Measurements from ENCODE around the gene CEP295NL. TPM values are rescaled to one million over a fixed set of nuclear protein-coding genes. Genes with fewer than 3 reads are reported as not detected.
A peak's percentile ranks its signal among the peaks of the same experiment; 100 is the strongest.
"Not testable (repeated sequence)": the region's sequence is repeated elsewhere in the genome, so short reads cannot be mapped to it uniquely, and the experiment has no call there.

CEP295NL gene
- total and polyA plus RNA-seq, 11 donors = 0.23 to 3.3 (median 0.52) TPM

DNA sequence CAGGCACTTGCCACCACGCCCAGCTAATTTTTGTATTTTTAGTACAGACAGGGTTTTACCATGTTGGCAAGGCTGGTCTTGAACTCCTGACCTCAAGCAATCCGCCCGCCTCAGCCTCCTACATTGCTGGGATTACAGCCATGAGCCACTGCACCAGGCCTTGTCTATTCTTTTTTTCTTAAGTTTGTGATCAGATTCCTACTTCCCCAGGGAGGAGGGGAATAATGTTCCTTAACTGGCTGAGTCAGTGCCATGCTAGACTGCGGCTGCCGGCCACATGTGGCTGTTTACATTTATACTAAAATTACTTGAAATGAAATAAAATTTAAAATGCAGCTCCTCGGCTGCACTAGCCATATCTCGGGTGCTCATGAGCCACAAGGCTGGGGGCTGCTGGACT is 34.6 kb downstream of the CEP295NL start:
- H3K4me3 ChIP-seq = no peak overlapping the region
- no peak for TF ChIP-seq POLR2A (IDR thresholded peaks at IDR 0.05)
- TF ChIP-seq, protein P1, sequence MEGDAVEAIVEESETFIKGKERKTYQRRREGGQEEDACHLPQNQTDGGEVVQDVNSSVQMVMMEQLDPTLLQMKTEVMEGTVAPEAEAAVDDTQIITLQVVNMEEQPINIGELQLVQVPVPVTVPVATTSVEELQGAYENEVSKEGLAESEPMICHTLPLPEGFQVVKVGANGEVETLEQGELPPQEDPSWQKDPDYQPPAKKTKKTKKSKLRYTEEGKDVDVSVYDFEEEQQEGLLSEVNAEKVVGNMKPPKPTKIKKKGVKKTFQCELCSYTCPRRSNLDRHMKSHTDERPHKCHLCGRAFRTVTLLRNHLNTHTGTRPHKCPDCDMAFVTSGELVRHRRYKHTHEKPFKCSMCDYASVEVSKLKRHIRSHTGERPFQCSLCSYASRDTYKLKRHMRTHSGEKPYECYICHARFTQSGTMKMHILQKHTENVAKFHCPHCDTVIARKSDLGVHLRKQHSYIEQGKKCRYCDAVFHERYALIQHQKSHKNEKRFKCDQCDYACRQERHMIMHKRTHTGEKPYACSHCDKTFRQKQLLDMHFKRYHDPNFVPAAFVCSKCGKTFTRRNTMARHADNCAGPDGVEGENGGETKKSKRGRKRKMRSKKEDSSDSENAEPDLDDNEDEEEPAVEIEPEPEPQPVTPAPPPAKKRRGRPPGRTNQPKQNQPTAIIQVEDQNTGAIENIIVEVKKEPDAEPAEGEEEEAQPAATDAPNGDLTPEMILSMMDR (IDR thresholded peaks at IDR 0.05) = no peak
- H3K9me3 ChIP-seq = no peaks in the 10 kb centered on the region
- ATAC-seq (no peak), DNase-seq (no peak)
- H3K36me3 ChIP-seq = peaks cover 0 to 68% (median 51%) of the 10 kb centered on the region in 9 donors
- no peaks in the 10 kb centered on the region for H3K27me3 ChIP-seq
- intact Hi-C loops (cut with DNase I) = loop anchor here in 5 of 10 donors (5.0 to 10.0 kb wide), 3 partner anchors 54 to 526 kb away; partner anchors contain the start of gene TIMP2 (in 2 of the 5)
- WGBS, 4 donors = 82 to 94% (median 83%) methylated on average over 7 of the region's 7 CpGs
- H3K4me1 ChIP-seq = peaks cover 0 to 24% (median 11%) of the 10 kb centered on the region in 12 donors
- peak overlapping the region in 1 of 12 donors; percentile 4 for H3K27ac ChIP-seq

DNA sequence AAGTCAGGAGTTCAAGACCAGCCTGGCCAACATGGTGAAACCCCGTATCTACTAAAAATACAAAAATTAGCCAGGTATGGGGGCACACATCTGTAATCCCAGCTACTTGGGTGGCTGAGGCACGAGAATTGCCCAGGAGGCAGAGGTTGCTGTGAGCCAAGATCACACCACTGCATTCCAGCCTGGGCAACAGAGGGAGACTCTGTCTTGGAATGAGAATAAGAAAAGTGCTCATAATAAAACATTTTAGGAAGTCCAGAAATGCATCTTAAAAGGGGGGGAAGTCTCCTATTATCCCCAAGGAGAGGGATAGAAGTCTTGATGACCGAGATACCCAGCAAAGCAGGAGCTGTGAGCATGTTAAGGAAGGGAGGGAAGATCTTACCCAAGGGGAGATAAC is 36.0 kb downstream of the CEP295NL start:
- H3K36me3 ChIP-seq = peaks cover 0 to 57% (median 42%) of the 10 kb centered on the region in 9 donors

DNA sequence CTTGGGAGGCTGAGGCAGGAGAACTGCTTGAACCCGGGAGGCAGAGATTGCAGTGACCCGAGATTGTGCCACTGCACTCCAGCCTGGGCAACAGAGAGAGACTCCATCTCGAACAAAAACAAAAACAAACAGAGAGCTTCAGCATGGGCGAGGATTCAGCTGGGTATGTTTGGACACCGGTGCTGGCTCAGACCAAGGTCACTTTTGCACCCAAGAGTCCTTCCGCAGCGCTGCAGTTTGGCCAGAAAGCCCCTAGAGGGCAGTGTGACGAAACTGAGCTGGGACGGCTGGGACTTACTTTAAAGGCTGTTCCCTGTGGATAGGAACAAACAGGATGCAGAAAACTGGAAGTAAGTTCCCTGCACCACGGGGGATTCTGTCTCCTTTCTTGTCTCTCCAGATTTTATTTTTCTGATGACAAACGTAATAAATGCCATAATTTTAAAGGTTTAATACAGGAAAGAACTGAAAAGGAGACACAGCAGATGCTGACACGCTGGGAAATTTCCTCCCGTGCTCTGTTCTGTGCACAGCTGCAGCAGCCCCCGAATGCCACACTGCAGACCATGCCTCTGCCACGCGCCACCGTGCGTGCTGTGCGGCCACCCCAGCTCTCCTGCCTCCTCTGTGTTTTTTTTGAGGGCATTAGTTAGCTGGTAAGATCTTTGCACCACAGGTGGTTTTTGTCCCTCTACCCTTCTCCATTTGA is 37.2 kb downstream of the CEP295NL start:
- no peak for TF ChIP-seq POLR2A (IDR thresholded peaks at IDR 0.05)
- TF ChIP-seq, protein P1 (IDR thresholded peaks at IDR 0.05) = peak; percentile 85 to 98 (median 94)
- Histone ChIP-seq H3K9me3 (no peaks in the 10 kb centered on the region), H3K36me3 (peaks cover 0 to 45% (median 31%) of the 10 kb centered on the region in 9 donors), H3K27me3 (no peaks in the 10 kb centered on the region), H3K27ac (peak overlapping the region in 7 of 12 donors; percentile 21 to 56 (median 30)), H3K4me1 (peaks cover 0 to 34% (median 11%) of the 10 kb centered on the region in 12 donors), H3K4me3 (peak overlapping the region in 7 of 12 donors; percentile 11 to 37 (median 31))
- DNase-seq (peak; percentile 81 to 87 (median 83)), ATAC-seq (peak; percentile 64 to 85 (median 78))
- whole genome bisulfite sequencing, 4 donors = 21 to 23% (median 22%) methylated on average over 19 of the region's 19 CpGs
- intact Hi-C loops (cut with DNase I) = loop anchor here (1.0 to 10.0 kb wide), 6 partner anchors 56 to 529 kb away; partner anchors contain the start of gene TIMP2 (in 2 of the 10)

More for the DNA sequence above, 36.0 kb downstream of the CEP295NL start:
- intact Hi-C loops (cut with DNase I) = loop anchor here in 5 of 10 donors (2.0 to 10.0 kb wide), 4 partner anchors 55 to 528 kb away; partner anchors contain the start of gene TIMP2 (in 2 of the 5)
- H3K4me3 ChIP-seq, ATAC-seq, H3K9me3 ChIP-seq, H3K27me3 ChIP-seq: not testable (repeated sequence)
- peak overlapping the region in 2 of 12 donors; percentile 38 to 62 for H3K27ac ChIP-seq
- DNase-seq = peak in 1 of 5 donors; percentile 5
- 90 to 93% (median 92%) methylated on average over 3 of the region's 3 CpGs for WGBS, 4 donors
- H3K4me1 ChIP-seq = peaks cover 0 to 27% (median 10%) of the 10 kb centered on the region in 12 donors

DNA sequence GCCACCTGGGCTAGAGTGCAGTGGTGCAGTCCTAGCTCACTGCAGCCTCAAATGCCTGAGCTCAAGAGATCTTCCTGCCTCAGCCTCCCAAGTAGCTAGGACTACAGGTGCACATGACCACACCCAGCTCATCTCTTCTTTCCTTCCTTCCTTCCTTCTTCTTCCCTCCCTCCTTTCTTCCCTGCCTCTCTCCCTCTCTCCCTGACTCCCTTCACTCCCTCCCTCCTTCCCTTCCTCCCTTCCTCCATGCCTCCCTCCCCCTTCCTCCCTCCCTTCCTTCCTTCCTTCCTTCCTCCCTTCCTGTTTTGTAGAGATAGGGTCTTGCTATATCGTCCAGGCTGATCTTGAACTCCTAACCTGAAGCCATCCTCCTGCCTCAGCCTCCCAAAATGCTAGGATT is 38.9 kb downstream of the CEP295NL start:
- Histone ChIP-seq H3K27ac (peak overlapping the region in 1 of 12 donors; percentile 85), H3K4me3 (no peak overlapping the region), H3K27me3 (no peaks in the 10 kb centered on the region), H3K9me3 (no peaks in the 10 kb centered on the region), H3K36me3 (peaks cover 0 to 36% (median 19%) of the 10 kb centered on the region in 9 donors), H3K4me1 (peaks cover 0 to 34% (median 11%) of the 10 kb centered on the region in 12 donors)
- ATAC-seq (no peak), DNase-seq (no peak)
- WGBS, 4 donors = 40 to 56% (median 52%) methylated on average over 1 of the region's 1 CpG
- TF ChIP-seq POLR2A (IDR thresholded peaks at IDR 0.05) = no peak
- TF ChIP-seq, protein P1 (IDR thresholded peaks at IDR 0.05) = no peak
- intact Hi-C loops (cut with DNase I) = loop anchor here in 4 of 10 donors (2.0 to 10.0 kb wide), 3 partner anchors 61 to 531 kb away; partner anchors contain the start of gene TIMP2 (in 2 of the 4)
